ENCODE measurements around the gene FSCN2.

GRCh38 chr17:81492706-81493105, 35.5 kb upstream of the FSCN2 start:
- no peak for TF ChIP-seq CTCF (IDR thresholded peaks at IDR 0.05; ENCODE audit: low read length)
- no peak for TF ChIP-seq EZH2 (optimal IDR thresholded peaks at IDR 0.05; ENCODE audit: low read depth, low read length)
- no peak for TF ChIP-seq EZH2phosphoT487 (IDR thresholded peaks at IDR 0.05; ENCODE audit: low read length)

Measured in MM.1S (cell line).